Adrenal gland (tissue), 5 donors: Measurements from ENCODE around the gene C1QL4.

ENCODE experiments used
- CTCF ChIP-seq, 6 experiments: fragments of 450-650 bp in 4 of 6; fragments of 200-600 bp in 2 of 6; sonication (generic) in 1 of 6; IDR thresholded peaks; 1 replicate in 5 of 6; 2 replicates in 1 of 6; pipeline versions ENCODE4 v1.5.1 to v1.8.0; 2016 to 2021; ENCODE audit warnings: antibody characterized with exemption in 6 of 6, mild to moderate bottlenecking in 2 of 6, moderate library complexity in 1 of 6
- POLR2A ChIP-seq, 2 donors: fragments of 450-650 bp; IDR thresholded peaks; one replicate each; pipeline ENCODE4 v1.6.1; 2017; ENCODE audit warnings: antibody characterized with exemption in 2 of 2, mild to moderate bottlenecking in 2 of 2, moderate library complexity in 1 of 2
- donor health status: DM: no; HTN: no; CAD: no.

DNA sequence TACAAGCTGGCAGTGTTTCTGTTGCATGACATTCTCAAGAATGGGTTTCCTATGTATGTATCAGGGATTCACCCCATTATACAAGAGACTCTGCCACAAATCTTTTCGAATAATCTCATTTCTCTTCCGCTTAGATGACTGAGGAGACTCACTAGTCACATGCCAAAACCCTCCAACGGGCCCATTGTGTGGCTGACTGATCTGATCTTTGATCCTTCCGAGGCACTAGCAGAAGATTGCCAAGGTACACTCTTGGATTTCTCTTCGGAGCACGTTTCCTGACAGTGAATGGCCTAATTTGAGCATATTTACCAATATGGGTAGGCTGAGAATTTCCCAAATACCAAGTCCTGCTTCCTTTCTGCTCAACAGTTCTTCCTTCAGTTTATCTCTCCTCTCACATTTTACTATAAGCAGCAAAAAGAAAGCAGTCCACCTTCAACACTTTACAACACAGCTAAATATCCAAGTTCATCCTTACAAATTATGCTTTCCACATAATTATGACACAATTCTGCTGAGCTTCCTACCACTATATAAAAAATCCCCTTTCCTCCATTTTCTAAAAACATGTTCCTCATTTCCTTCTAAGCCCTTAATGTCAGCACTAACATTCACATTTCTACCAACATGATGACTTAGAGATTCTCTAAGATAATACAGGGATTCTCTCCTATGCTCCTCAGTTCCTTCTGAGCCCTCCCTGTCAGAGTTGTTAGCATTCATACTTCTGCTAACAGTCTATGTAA is 31.1 kb downstream of the C1QL4 start:
- TF ChIP-seq POLR2A (IDR thresholded peaks at IDR 0.05) (no peak), CTCF (IDR thresholded peaks at IDR 0.05) (no peak)
